IPS-NIHi11 (cell line): Measurements from ENCODE around the gene RTKN2.

Source experiments
- DNase-seq: peaks from one replicate; pipeline ENCODE4 v3.0.0; 2012; ENCODE audit warnings: mixed read lengths, low spot score

RTKN2 gene

GRCh38 chr10:62175251-62175650 is 93.4 kb downstream of the RTKN2 start:
- no peak for DNase-seq

DNA sequence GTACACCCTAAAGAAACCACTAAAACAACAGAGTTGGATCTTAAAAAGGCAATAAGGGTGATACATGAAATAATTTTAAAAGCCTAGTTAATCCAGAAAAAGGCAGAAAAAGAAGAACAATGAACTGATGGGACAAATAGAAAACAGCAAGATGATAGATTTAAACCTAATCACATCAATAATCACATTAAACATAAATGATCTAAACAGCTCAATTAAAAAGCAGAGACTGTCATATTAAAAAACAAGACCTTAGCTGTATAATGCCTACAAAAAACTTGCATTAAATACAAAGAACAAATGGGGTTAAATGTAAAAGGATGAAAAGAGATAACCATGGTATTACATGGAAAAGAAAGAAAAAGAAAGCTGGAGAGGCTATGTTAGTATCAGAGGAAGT is 96.2 kb downstream of the RTKN2 start:
- DNase-seq = no peak

DNA sequence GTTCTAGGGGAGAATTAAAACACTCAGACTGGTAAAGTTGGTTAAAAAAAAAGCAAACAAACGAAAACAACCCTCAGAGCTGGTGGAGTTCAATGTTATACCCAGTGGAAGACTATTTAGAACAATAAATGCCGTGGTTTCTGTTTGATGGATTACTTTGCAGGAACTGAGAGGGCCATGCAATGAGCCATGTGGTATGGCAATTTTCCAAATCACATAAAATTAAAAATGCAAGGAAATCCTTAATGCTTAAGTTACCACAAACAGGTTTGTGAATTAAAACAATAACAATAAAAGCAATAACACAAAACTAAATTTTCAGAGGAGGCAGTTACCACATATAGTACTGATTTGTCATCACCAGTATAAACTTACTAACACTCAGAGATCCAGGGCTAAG is 96.9 kb downstream of the RTKN2 start:
- no peak for DNase-seq

DNA sequence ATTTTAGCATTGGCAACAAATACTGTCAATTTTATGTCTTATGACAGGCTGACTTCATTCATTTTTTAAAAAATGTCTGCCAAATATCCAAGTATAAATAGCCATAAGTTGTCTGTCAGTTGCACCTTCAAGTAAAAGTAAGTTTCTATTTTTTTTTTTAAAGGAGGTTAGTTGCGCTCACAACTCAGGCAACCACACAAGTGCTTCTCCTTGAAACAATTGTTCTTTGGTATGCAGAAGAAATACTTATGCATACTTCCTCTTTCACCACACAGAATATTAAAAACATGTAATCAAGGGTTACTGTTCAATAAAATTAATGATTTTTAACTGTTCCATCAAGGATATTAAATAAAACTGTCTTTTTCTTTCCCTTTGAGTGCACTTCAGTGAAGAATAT is 97.9 kb downstream of the RTKN2 start:
- no peak for DNase-seq

DNA sequence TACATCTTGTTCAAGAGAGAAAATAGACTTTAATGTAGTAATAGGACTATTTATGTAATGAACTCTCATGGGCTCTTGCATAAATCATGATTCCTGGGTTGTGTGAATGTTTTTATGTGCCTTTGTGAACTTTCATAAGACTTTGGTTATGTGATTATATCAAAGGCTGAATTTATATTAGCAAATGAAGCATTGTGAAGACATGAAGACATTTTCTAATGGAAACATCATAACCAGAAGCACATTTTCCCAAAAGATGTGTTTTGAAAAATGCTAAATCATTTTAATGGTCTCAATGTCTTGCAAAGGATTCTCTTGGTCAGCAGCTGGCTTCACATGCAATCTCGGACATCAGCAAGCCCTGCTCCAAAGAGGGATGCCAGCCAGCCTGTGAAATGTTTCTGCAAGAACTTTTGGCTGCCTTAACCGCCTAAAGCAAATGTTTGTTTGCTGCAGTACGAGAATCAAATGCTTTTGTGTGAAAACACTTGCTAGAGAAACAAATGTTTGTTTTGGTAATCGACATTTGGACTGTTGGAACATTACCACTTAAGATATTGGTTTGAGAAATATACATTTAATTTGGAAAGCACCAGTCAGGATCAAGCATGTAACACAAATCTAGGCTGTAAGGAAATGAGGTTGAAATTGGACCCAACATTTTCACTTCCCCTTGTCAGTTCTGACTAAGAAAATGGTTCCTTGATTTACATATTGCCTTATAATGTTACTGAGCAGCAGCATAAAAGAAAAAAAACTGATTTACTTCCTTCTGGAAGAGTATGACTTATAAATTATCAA is 102.1 kb downstream of the RTKN2 start:
- no peak for DNase-seq

DNA sequence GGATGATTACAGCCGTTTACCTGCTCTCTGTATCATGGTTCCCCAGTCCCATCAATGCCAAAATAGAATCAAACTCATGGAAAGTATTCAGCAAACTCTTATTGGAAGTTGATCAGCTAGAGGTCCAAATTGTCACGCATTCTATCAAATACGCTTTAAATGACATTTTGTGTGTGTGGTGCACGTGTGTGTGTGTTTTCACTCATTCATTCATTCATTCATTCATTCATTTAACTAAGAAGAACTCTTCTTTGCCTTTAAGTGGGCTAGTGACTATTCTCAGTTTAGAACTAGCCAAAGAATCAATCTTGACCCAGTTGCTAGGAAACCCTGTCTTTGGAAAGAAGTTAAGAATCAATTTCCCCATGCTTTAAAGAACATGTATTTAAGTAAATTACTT is 102.8 kb downstream of the RTKN2 start:
- no peak for DNase-seq

GRCh38 chr10:62163024-62163423 is 105.6 kb downstream of the RTKN2 start:
- DNase-seq = no peak

- no peak for DNase-seq
These were observed 106.2 kb downstream of the RTKN2 start for GRCh38 chr10:62162261-62162981.

DNA sequence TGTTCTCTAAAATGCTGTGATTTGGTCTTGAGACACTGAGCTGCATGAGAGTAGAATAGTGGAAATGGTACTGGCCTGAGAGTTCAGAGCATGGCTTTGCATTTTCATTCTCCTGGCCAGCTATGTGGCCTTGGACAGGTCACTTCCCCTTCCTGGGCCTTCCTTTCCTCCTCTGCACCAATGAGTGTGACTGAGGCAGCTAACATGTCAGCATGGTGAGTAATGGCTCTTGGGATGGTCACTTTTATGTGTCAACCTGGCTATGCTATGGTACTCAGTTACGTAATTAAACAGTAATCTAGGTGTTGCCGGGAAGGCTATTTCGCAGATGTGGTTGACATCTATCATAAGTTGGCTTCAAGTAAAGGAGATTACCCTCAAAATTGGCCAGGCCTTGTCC is 109.3 kb downstream of the RTKN2 start:
- no peak for DNase-seq

DNA sequence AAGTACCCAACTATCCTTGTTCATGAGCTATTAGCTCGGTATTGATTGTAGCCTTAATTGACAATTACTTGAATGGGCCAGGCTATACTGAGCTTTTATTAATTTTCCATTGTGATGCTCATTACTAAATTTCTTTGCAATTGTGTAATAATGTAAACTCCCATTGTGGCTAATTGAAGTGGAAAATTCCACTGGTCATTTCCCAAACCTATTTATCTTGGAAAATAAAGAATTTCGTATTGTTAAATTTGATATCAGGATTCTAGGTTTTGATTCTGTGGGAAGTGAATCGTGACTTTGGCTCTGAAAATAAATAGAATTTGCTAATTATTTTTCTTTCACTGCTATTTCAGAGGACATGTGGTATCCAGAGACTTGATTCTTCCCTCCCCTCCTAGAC is 111.0 kb downstream of the RTKN2 start:
- no peak for DNase-seq

DNA sequence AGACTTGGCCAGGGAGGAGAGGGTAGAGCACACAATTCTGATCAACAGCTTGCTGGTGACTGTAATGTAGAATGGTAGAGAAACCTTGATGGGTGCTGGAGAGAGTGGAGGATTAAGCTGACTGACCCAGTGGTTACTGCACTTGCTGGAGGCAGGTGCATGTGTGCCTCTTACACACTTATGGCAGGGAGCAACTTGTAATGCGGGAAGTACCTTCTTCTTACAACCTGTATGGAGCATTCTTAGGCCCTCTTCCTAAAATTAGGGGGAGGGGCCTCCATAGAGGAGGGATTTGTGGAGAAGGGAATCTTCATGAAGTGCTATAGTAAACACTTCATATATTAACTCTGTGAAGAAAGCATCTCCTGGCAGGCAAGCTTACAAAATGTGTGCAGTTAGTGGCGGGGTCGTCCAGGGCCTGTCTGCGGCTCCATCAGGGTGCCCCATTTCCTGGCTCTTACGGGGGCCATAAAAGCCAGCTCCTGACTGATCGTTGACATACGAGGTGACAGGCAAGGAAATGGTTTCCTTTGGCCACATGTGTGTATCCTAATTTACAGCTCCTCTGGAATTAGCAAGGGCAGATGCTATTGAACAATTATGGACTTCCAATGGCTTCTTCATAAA is 113.5 kb downstream of the RTKN2 start:
- no peak for DNase-seq

DNA sequence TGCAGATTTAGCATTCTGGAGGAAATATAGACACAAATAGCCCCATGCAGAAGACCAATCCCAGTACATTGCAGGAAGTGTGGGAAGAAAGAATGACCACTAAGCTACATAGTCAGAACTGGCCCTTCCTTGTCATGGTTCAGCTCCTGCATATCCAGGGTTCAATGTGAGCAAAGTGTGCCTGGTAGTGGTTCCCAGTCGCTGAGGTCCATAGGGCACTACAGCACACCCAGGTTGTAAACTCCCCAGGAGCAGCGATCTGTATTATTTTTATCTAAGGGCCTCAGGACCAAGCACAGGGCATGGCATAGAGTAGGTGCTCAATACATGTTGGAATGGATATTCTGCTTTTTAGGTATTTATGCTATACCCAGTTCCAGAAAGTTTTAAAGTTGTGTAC is 114.4 kb downstream of the RTKN2 start:
- no peak for DNase-seq

GRCh38 chr10:62153191-62153590 is 115.5 kb downstream of the RTKN2 start:
- DNase-seq = no peak

- no peak for DNase-seq
These were observed 119.0 kb downstream of the RTKN2 start for GRCh38 chr10:62149621-62150020.

- DNase-seq = no peak
These were observed 120.5 kb downstream of the RTKN2 start for GRCh38 chr10:62148155-62148554.

DNA sequence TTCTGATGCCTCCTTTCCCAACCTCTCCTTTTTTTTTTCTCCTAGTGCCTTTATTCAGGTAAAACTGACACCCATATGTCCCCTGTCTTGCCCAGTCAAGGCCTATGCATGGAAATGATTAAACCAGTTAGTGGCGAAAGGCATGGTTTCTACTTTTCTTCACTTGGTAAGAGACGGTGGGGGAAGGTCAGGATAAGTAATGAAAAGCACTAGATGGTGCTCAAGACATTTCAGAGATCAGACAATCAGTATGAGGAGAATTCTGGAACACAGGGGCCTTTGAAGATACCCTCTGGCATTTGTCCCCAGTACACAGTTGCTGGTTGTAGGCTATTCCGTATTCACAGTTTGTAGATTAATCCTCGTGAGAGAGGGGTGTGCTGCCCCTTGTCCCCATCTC is 121.2 kb downstream of the RTKN2 start:
- no peak for DNase-seq

DNA sequence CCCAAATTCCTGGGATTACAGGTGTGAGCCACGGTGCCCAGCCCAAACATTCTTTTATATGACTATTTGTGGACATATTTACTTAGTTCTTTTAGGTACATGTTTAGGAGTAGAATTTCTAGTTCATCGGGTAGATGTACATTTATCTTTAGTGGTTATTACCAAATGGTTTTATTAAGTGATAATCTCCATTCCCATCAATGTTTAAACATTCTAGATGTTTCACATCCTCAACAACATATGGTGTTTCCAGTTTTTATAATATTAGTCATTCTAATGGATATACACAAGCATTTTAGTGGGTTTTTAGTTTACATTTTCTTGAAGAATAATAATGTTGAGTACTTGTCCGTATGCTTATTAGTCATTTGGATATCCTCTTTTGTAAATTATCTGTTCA is 131.7 kb downstream of the RTKN2 start:
- no peak for DNase-seq

DNA sequence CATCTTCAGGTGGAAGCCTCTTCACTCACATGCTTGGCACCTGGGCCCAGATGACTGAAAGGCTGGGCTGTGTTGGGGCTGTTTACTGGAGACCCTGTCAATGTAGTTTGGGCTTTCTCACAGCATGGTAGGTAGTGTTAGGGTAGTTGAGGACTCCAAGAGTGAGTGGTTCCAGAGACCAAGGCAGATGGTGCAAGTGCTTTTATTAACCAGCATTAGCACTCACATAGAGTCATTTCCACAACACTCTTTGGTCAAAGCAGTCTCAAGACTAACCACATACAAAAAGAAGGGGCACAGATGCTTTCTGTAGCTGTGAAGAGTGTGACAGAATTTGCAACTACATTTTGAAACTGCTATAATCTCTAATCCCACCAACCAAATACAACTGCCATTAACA is 135.0 kb downstream of the RTKN2 start:
- no peak for DNase-seq
